Measurements from ENCODE around the gene PPP1R15B.

Gene PPP1R15B

GRCh38 chr1:204448991-204449677 is 37.5 kb upstream of the PPP1R15B start:
- no peaks in the 10 kb centered on the region for H3K9me3 Mint-ChIP-seq
- peaks cover 58% of the 10 kb centered on the region for H3K4me1 Mint-ChIP-seq (ENCODE audit: low read depth)
- no peaks in the 10 kb centered on the region for H3K27me3 Mint-ChIP-seq
- peaks cover 60% of the 10 kb centered on the region for H3K36me3 Mint-ChIP-seq (ENCODE audit: low read depth)
- H3K4me3 Mint-ChIP-seq = no peak overlapping the region
- H3K27ac Mint-ChIP-seq = peak overlapping the region; percentile 60
- no peak for DNase-seq

GRCh38 chr1:204448344-204448964 is 36.8 kb upstream of the PPP1R15B start:
- peaks cover 64% of the 10 kb centered on the region for H3K4me1 Mint-ChIP-seq (ENCODE audit: low read depth)
- H3K27ac Mint-ChIP-seq = peak overlapping the region; percentile 60
- no peak overlapping the region for H3K4me3 Mint-ChIP-seq
- H3K36me3 Mint-ChIP-seq (ENCODE audit: low read depth) = peaks cover 66% of the 10 kb centered on the region
- no peaks in the 10 kb centered on the region for H3K27me3 Mint-ChIP-seq
- H3K9me3 Mint-ChIP-seq = no peaks in the 10 kb centered on the region
- no peak for DNase-seq

DNA sequence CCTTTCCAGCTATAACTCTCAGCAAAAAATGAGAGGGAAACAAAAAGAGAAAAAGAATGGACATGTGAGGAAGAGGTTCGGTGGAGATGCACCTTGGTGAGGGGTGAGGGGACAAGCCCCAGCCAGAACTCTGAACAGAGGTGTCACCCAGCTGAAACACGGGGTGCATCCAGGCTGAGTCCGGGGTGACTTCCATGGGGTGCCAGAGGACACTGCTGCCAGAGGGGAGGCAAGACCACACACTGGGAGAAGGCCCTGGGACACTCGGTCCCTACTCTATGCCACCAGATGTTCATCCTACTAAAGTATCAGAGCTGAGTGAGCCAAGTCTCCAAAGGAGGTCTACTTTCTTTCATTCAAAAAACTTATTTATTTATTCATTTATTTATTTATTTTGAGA is 36.1 kb upstream of the PPP1R15B start:
- H3K4me1 Mint-ChIP-seq (ENCODE audit: low read depth) = peaks cover 62% of the 10 kb centered on the region
- H3K27me3 Mint-ChIP-seq = no peaks in the 10 kb centered on the region

GRCh38 chr1:204447190-204447589 is 35.6 kb upstream of the PPP1R15B start:
- Mint-ChIP-seq H3K9me3 (no peaks in the 10 kb centered on the region), H3K36me3 (ENCODE audit: low read depth) (peaks cover 72% of the 10 kb centered on the region), H3K27ac (no peak overlapping the region), H3K4me1 (ENCODE audit: low read depth) (peaks cover 58% of the 10 kb centered on the region), H3K27me3 (no peaks in the 10 kb centered on the region), H3K4me3 (no peak overlapping the region)
- no peak for DNase-seq

More for the DNA sequence above, 36.1 kb upstream of the PPP1R15B start:
- H3K9me3 Mint-ChIP-seq = no peaks in the 10 kb centered on the region
- H3K27ac Mint-ChIP-seq = peak overlapping the region; percentile 24
- H3K36me3 Mint-ChIP-seq (ENCODE audit: low read depth) = peaks cover 69% of the 10 kb centered on the region
- no peak for DNase-seq
- H3K4me3 Mint-ChIP-seq = no peak overlapping the region

GRCh38 chr1:204446413-204447111 is 34.9 kb upstream of the PPP1R15B start:
- DNase-seq = peak; percentile 83
- Mint-ChIP-seq H3K4me1 (ENCODE audit: low read depth) (peaks cover 53% of the 10 kb centered on the region), H3K27ac (peak overlapping the region; percentile 74), H3K4me3 (no peak overlapping the region), H3K36me3 (ENCODE audit: low read depth) (peaks cover 78% of the 10 kb centered on the region), H3K9me3 (no peaks in the 10 kb centered on the region), H3K27me3 (no peaks in the 10 kb centered on the region)

DNA sequence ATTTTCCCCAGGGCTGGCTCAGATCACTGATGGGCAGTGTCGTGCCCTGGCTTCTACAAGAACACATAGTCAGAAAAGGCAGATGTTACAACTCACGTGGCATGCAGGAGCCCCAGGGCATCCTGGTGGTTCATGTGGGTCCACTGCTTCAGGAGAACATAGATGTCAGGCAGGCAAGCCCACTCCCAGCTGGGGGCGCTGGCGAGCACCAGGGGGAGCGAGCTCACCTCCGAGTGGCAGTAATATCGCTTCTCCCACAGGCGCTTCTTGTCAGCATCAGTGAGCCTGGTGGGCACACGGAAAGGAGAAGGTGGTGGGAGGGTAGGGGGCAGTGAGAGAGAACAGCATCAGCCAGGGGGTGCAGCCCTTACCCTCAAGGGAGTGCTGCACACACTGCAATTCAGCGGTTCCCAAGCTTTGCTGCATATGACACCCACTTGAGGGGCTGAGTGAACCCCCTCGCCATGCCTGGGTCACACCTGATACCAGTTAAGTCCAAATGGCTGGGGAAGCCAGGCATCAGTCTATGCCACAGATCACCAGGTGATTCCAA is 34.3 kb upstream of the PPP1R15B start:
- no peak overlapping the region for H3K4me3 Mint-ChIP-seq
- H3K36me3 Mint-ChIP-seq (ENCODE audit: low read depth) = peaks cover 84% of the 10 kb centered on the region
- H3K4me1 Mint-ChIP-seq (ENCODE audit: low read depth) = peaks cover 48% of the 10 kb centered on the region
- peak; percentile 66 for DNase-seq
- no peaks in the 10 kb centered on the region for H3K9me3 Mint-ChIP-seq
- H3K27me3 Mint-ChIP-seq = no peaks in the 10 kb centered on the region
- H3K27ac Mint-ChIP-seq = no peak overlapping the region

- H3K4me1 Mint-ChIP-seq (ENCODE audit: low read depth) = peaks cover 42% of the 10 kb centered on the region
- peak overlapping the region; percentile 7 for H3K4me3 Mint-ChIP-seq
- no peak for DNase-seq
- no peaks in the 10 kb centered on the region for H3K9me3 Mint-ChIP-seq
- peaks cover 91% of the 10 kb centered on the region for H3K36me3 Mint-ChIP-seq (ENCODE audit: low read depth)
- H3K27me3 Mint-ChIP-seq = no peaks in the 10 kb centered on the region
- H3K27ac Mint-ChIP-seq = peak overlapping the region; percentile 92
These were observed 32.4 kb upstream of the PPP1R15B start for GRCh38 chr1:204443871-204444581.

DNA sequence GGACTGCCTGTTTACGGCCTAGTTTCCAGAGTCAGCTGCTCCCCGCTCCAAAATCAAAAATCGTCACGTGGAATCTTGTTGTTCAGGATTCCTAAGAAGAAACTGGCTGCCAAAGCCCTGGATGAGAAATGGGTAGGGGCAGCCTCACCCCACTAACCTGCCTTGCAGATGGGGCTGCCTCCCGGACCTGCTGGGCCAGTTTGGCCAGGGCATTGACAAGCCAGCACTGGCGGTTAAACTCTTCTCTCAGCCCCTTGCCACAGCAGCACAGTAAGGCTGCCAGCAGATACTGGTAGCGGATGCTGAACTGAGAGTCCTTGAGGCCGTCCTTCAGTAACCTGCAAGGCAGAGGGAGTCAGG is 31.6 kb upstream of the PPP1R15B start:
- Mint-ChIP-seq H3K4me1 (ENCODE audit: low read depth) (peaks cover 42% of the 10 kb centered on the region), H3K27me3 (no peaks in the 10 kb centered on the region), H3K4me3 (no peak overlapping the region), H3K9me3 (no peaks in the 10 kb centered on the region), H3K27ac (peak overlapping the region; percentile 92), H3K36me3 (ENCODE audit: low read depth) (peaks cover 92% of the 10 kb centered on the region)
- DNase-seq = no peak

DNA sequence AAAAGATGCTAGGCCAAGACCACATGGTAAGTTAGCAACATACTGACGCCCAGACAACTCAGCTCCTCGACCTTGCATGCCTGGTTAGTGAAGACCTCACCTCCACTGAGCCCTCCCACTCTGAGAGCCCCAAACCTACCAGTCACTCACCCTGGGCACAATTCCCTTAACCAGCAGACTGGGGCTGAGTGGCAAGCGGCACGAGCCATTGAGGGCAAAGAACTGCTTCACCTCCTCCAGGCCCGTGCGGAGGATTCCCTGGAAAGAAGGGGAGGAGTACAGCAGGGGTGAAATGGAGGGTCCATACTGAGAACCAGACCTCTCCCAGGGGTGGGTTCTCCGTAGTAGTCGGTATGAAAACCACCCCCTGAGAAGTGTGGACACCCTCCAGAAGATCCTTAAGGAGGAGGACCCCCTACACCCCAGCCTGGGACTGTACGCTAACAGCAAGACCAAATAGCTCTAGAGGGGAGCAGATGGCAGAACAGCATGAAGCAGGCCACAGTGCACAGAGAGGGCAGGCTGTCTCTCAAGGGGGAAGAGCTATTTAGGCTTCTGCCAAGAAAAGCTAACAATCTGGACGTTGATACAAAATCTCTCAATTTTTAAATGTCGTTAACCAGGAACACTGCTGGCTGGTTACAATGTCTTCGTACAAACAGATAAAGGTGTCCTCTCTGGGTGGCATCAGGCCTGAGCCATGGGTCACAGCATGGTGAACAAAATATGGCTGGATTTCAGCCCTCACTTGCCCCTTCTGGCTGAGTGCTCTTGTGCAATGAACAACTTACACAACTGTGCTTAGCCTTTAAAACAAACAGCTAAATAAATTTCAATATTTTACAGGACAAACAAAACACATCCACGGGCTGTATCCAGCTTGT is 31.0 kb upstream of the PPP1R15B start:
- H3K4me3 Mint-ChIP-seq = no peak overlapping the region
- peaks cover 46% of the 10 kb centered on the region for H3K4me1 Mint-ChIP-seq (ENCODE audit: low read depth)
- no peaks in the 10 kb centered on the region for H3K9me3 Mint-ChIP-seq
- no peak for DNase-seq
- peaks cover 94% of the 10 kb centered on the region for H3K36me3 Mint-ChIP-seq (ENCODE audit: low read depth)
- peak overlapping the region; percentile 92 for H3K27ac Mint-ChIP-seq
- H3K27me3 Mint-ChIP-seq = no peaks in the 10 kb centered on the region

GRCh38 chr1:204441558-204441957 is 29.9 kb upstream of the PPP1R15B start:
- no peak overlapping the region for H3K27ac Mint-ChIP-seq
- no peak for DNase-seq
- H3K9me3 Mint-ChIP-seq = no peaks in the 10 kb centered on the region
- H3K27me3 Mint-ChIP-seq = no peaks in the 10 kb centered on the region
- no peak overlapping the region for H3K4me3 Mint-ChIP-seq
- H3K36me3 Mint-ChIP-seq (ENCODE audit: low read depth) = peaks cover 88% of the 10 kb centered on the region
- H3K4me1 Mint-ChIP-seq (ENCODE audit: low read depth) = peaks cover 43% of the 10 kb centered on the region

DNA sequence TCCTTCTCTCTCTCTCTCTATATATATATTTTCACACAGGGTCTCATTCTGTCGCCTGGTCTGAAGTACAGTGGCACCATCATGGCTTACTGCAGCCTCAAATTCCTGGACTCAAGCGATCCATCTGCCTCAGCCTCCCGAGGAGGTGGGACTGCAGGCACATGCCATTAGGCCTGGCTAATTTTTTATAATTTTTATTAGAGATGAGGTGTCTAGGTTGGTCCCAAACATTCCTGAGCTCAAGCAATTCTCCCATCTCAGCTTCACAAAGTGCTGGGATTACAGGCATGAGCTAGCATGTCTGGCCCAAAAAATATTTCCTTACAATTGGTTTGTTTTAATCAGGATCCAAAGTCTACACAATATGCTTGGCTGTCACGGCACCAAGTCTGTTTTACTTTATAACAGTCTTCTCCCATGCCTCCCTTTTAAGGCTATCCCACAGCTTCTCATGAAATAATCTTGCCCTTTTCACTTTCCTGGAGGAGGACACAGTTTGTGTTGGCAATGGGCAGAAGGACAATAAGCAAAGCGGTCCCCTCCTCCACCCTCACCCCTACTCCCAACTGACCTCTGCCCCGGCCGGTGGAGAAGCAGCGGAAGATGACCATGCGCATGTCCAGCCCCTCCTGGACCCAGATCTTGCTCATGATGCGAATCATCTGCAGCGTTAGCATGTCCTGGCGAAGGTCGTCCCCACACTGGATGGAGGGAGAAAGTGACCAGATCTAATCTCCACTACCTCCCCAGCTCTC is 28.2 kb upstream of the PPP1R15B start:
- Mint-ChIP-seq H3K27me3 (no peaks in the 10 kb centered on the region), H3K4me1 (ENCODE audit: low read depth) (peaks cover 40% of the 10 kb centered on the region), H3K9me3 (no peaks in the 10 kb centered on the region), H3K4me3 (no peak overlapping the region), H3K27ac (no peak overlapping the region), H3K36me3 (ENCODE audit: low read depth) (peaks cover 75% of the 10 kb centered on the region)
- DNase-seq = no peak

DNA sequence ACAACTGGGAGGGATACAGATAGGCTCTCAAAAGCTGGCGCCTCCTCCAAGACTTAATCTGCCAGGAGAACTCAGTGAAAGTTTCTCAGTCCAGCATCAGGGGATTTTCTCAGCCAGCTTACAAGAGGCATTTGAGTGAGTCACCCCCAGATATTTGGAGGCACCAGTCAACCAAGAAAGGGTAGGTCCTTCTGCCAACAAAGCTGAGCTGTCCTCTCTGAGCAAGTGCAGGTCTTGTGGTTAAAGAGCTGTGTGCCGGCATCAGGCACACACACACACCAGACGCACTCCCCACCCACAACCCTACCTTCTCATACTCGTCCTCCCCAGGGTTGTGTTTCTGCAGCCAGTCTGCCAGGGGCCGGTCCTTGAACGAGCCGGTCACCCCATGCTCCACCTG is 27.0 kb upstream of the PPP1R15B start:
- H3K4me1 Mint-ChIP-seq (ENCODE audit: low read depth) = peaks cover 28% of the 10 kb centered on the region
- DNase-seq = no peak
- no peaks in the 10 kb centered on the region for H3K27me3 Mint-ChIP-seq
- no peak overlapping the region for H3K4me3 Mint-ChIP-seq
- peak overlapping the region; percentile 79 for H3K27ac Mint-ChIP-seq
- peaks cover 73% of the 10 kb centered on the region for H3K36me3 Mint-ChIP-seq (ENCODE audit: low read depth)
- no peaks in the 10 kb centered on the region for H3K9me3 Mint-ChIP-seq
